ENCODE measurements around the gene RUSC1. TPM values are rescaled to one million over a fixed set of nuclear protein-coding genes. Genes with fewer than 3 reads are reported as not detected.
"Not testable (repeated sequence)": the region's sequence is repeated elsewhere in the genome, so short reads cannot be mapped to it uniquely, and the experiment has no call there.

Gene RUSC1
- 10 to 100 TPM; 18.7 to 25.3 TPM for total RNA-seq
- long read RNA-seq, transcript RUSC1-203 (9 exons, 1,968 nt) = major isoform, 8 of 20 reads
- long read RNA-seq, partial matches to known transcripts = 4 of 20 reads
- long read RNA-seq, other reads (novel, unspliced or antisense) = 6 of 20 reads

- intact Hi-C loops (cut with DNase I) = loop anchor here in 1 of 2 donors (5.0 kb wide), 2 partner anchors 44 to 69 kb away; partner anchors contain the start of gene HCN3
- ATAC-seq (peak; percentile 24 to 31), DNase-seq (peak; percentile 88)
These were observed at the start of gene RUSC1 for GRCh38 chr1:155320661-155321617. RUSC1 (plus strand) TSS chr1:155320894; CDS start chr1:155321774, 880 bp downstream.

- ATAC-seq (peak; percentile 49 to 51), DNase-seq (no peak)
- intact Hi-C loops (cut with DNase I) = loop anchor here in 1 of 2 donors (2.0 kb wide), 1 partner anchor 36 kb away; the partner anchor contains the start of gene FDPS
These were observed 48.0 kb upstream of the RUSC1 start for GRCh38 chr1:155272466-155273342.

GRCh38 chr1:155273343-155274245, 47.1 kb upstream of the RUSC1 start, which contains the start of gene CLK2:
CLK2 (minus strand) TSS chr1:155273504; CDS start chr1:155270977, 2,527 bp downstream.
- DNase-seq (peak; percentile 97), ATAC-seq (peak; percentile 91 to 93)
- intact Hi-C loops (cut with DNase I) = loop anchor here in 1 of 2 donors (2.0 kb wide), 1 partner anchor 35 kb away; the partner anchor contains the start of gene FDPS

- peak; percentile 88 to 89 for ATAC-seq
- DNase-seq = peak; percentile 99
- intact Hi-C loops (cut with DNase I) = loop anchor here in 1 of 2 donors (5.0 kb wide), 1 partner anchor 45 kb away; the partner anchor contains the start of gene RUSC1
These were observed 43.4 kb upstream of the RUSC1 start, which contains the start of gene HCN3 for GRCh38 chr1:155277070-155277901. HCN3 (plus strand) TSS chr1:155277463; CDS start chr1:155277591, 128 bp downstream.

- DNase-seq = peak; percentile 70
- ATAC-seq = peak; percentile 14 to 21
- intact Hi-C loops (cut with DNase I) = loop anchor here (2.0 to 5.0 kb wide), 2 partner anchors 44 to 45 kb away; partner anchors contain the start of gene RUSC1 (in 1 of the 2)
These were observed 42.6 kb upstream of the RUSC1 start for GRCh38 chr1:155277902-155278688.

GRCh38 chr1:155278689-155279160, 42.0 kb upstream of the RUSC1 start:
- ATAC-seq (no peak), DNase-seq (no peak)
- intact Hi-C loops (cut with DNase I) = loop anchor here (2.0 to 5.0 kb wide), 2 partner anchors 44 kb away; partner anchors contain the start of gene RUSC1 (in 1 of the 2)

- DNase-seq (no peak), ATAC-seq (no peak)
- intact Hi-C loops (cut with DNase I) = loop anchor here (2.0 to 5.0 kb wide), 2 partner anchors 43 to 44 kb away; partner anchors contain the start of gene RUSC1 (in 1 of the 2)
These were observed 41.4 kb upstream of the RUSC1 start for GRCh38 chr1:155279268-155279667.

GRCh38 chr1:155282488-155283091, 38.1 kb upstream of the RUSC1 start:
- DNase-seq = no peak
- intact Hi-C loops (cut with DNase I) = no loop called here
- no peak for ATAC-seq

- intact Hi-C loops (cut with DNase I) = no loop called here
- no peak for ATAC-seq
- DNase-seq = no peak
These were observed 36.2 kb upstream of the RUSC1 start for GRCh38 chr1:155284476-155284875.

- no peak for ATAC-seq
- intact Hi-C loops (cut with DNase I) = no loop called here
- DNase-seq = no peak
These were observed 35.6 kb upstream of the RUSC1 start for GRCh38 chr1:155285063-155285462.

GRCh38 chr1:155285631-155286044, 35.1 kb upstream of the RUSC1 start:
- intact Hi-C loops (cut with DNase I) = no loop called here
- no peak for DNase-seq
- no peak for ATAC-seq

- DNase-seq (no peak), ATAC-seq (no peak)
- intact Hi-C loops (cut with DNase I) = no loop called here
These were observed 34.1 kb upstream of the RUSC1 start for GRCh38 chr1:155286544-155286943.

GRCh38 chr1:155287987-155288543, 32.6 kb upstream of the RUSC1 start:
- no peak for DNase-seq
- ATAC-seq = no peak
- intact Hi-C loops (cut with DNase I) = no loop called here

GRCh38 chr1:155291006-155291405, 29.7 kb upstream of the RUSC1 start:
- intact Hi-C loops (cut with DNase I); ATAC-seq; DNase-seq: not testable (repeated sequence)
